Peyer's patch (tissue), 4 donors: ENCODE results near the gene LSM12. TPM values are rescaled to one million over a fixed set of nuclear protein-coding genes. Genes with fewer than 3 reads are reported as not detected.
A peak's percentile ranks its signal among the peaks of the same experiment; 100 is the strongest.

Experiments
- DNase-seq, 3 donors: peaks; one replicate each; pipeline ENCODE4 v3.0.0-alpha.2; 2017 to 2019
- H3K27ac ChIP-seq, 4 donors: fragments of 200-600 bp; sonication (generic); one replicate each; pipeline ENCODE4 v1.5.1; 2016 to 2019
- H3K27me3 ChIP-seq, 2 donors: fragments of 200-600 bp; sonication (generic); one replicate each; pipeline ENCODE4 v1.5.1; 2019
- H3K36me3 ChIP-seq, 3 donors: fragments of 200-600 bp; sonication (generic); one replicate each; pipeline ENCODE4 v1.5.1; 2016 to 2019
- H3K4me1 ChIP-seq, 4 donors: fragments of 200-600 bp; sonication (generic); one replicate each; pipeline ENCODE4 v1.5.1; 2016 to 2019
- H3K4me3 ChIP-seq, 4 donors: fragments of 200-600 bp; sonication (generic); 1 replicate in 3 of 4; 2 replicates in 1 of 4; pipeline ENCODE4 v1.5.1; 2016 to 2019; ENCODE audit warnings: mild to moderate bottlenecking in 1 of 4
- H3K9me3 ChIP-seq, 4 donors: fragments of 200-600 bp; sonication (generic); one replicate each; pipeline ENCODE4 v1.5.1; 2016 to 2019; ENCODE audit warnings: mild to moderate bottlenecking in 1 of 4
- POLR2A ChIP-seq, 2 donors: fragments of 450-650 bp; IDR thresholded peaks; one replicate each; pipeline ENCODE4 v1.5.1; 2017; ENCODE audit warnings: antibody characterized with exemption in 2 of 2, mild to moderate bottlenecking in 2 of 2, moderate library complexity in 2 of 2
- total RNA-seq, 4 donors: library from RNA; depleted of rRNA; stranded (reverse); fragments of >200 nt; gene quantifications; one replicate each; pipeline ENCODE4 v1.1.0, GENCODE V29; 2016
- TF ChIP-seq, protein P1 (sequence below), 6 experiments: fragments of 450-650 bp in 4 of 6; fragments of 200-600 bp in 2 of 6; sonication (generic) in 1 of 6; IDR thresholded peaks; one replicate each; pipeline ENCODE4 v1.5.1; 2017 to 2019; ENCODE audit warnings: antibody characterized with exemption in 6 of 6, mild to moderate bottlenecking in 3 of 6, moderate library complexity in 1 of 6

Gene LSM12
- total RNA-seq, 4 donors from 2014 or later, result 10.7 to 28.4 (median 26.1) TPM

DNA sequence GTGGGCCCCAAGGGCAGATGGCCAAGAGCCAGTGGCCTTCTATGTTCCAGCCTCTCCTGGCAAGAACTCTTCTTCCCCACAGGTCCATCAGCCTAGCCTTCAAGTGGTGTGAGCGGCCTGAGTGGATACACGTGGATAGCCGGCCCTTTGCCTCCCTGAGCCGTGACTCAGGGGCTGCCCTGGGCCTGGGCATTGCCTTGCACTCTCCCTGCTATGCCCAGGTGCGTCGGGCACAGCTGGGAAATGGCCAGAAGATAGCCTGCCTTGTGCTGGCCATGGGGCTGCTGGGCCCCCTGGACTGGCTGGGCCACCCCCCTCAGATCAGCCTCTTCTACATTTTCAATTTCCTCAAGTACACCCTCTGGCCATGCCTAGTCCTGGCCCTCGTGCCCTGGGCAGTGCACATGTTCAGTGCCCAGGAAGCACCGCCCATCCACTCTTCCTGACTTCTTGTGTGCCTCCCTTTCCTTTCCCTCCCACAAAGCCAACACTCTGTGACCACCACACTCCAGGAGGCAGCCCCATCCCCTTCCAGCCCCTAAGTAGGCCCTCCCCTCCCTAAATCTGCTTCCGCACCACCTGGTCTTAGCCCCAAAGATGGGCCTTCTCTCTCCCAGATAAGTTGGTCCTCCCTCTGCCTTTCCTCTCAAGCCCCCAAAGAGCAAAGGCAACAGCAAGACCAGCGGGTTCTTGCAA lies 9.3 kb upstream of the LSM12 start:
- no peak for DNase-seq
- no peaks in the 10 kb centered on the region for H3K9me3 ChIP-seq
- H3K27ac ChIP-seq, result no peak overlapping the region
- H3K27me3 ChIP-seq, result no peaks in the 10 kb centered on the region
- peaks cover 0 to 55% (median 0%) of the 10 kb centered on the region in 3 donors for H3K36me3 ChIP-seq
- no peak for TF ChIP-seq POLR2A (IDR thresholded peaks at IDR 0.05)
- TF ChIP-seq, protein P1, sequence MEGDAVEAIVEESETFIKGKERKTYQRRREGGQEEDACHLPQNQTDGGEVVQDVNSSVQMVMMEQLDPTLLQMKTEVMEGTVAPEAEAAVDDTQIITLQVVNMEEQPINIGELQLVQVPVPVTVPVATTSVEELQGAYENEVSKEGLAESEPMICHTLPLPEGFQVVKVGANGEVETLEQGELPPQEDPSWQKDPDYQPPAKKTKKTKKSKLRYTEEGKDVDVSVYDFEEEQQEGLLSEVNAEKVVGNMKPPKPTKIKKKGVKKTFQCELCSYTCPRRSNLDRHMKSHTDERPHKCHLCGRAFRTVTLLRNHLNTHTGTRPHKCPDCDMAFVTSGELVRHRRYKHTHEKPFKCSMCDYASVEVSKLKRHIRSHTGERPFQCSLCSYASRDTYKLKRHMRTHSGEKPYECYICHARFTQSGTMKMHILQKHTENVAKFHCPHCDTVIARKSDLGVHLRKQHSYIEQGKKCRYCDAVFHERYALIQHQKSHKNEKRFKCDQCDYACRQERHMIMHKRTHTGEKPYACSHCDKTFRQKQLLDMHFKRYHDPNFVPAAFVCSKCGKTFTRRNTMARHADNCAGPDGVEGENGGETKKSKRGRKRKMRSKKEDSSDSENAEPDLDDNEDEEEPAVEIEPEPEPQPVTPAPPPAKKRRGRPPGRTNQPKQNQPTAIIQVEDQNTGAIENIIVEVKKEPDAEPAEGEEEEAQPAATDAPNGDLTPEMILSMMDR (IDR thresholded peaks at IDR 0.05), result no peak
- no peak overlapping the region for H3K4me3 ChIP-seq
- peaks cover 0 to 11% (median 8%) of the 10 kb centered on the region in 4 donors for H3K4me1 ChIP-seq

DNA sequence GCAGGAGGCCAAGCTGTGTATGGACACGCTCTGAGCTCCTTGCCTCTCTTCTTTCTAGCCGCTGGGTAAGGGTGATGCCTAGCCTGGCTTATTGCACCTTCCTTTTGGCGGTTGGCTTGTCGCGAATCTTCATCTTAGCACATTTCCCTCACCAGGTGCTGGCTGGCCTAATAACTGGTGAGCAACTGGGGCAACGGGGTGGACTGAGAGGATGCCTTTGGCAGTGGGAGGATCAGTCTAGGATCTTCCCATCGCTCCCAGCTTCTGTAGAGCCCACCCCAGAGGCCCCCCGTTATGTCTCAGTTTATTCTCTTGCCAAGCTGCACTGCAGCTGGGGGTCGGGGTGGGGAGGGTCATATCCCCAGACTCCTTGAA lies 8.4 kb upstream of the LSM12 start:
- peaks cover 0 to 55% (median 0%) of the 10 kb centered on the region in 3 donors for H3K36me3 ChIP-seq
- H3K27me3 ChIP-seq, result no peaks in the 10 kb centered on the region
- TF ChIP-seq, protein P1 (IDR thresholded peaks at IDR 0.05), result no peak
- no peak for TF ChIP-seq POLR2A (IDR thresholded peaks at IDR 0.05)
- H3K9me3 ChIP-seq, result no peaks in the 10 kb centered on the region
- no peak for DNase-seq
- no peak overlapping the region for H3K4me3 ChIP-seq
- H3K27ac ChIP-seq, result no peak overlapping the region
- H3K4me1 ChIP-seq, result peaks cover 0 to 13% (median 9%) of the 10 kb centered on the region in 4 donors

DNA sequence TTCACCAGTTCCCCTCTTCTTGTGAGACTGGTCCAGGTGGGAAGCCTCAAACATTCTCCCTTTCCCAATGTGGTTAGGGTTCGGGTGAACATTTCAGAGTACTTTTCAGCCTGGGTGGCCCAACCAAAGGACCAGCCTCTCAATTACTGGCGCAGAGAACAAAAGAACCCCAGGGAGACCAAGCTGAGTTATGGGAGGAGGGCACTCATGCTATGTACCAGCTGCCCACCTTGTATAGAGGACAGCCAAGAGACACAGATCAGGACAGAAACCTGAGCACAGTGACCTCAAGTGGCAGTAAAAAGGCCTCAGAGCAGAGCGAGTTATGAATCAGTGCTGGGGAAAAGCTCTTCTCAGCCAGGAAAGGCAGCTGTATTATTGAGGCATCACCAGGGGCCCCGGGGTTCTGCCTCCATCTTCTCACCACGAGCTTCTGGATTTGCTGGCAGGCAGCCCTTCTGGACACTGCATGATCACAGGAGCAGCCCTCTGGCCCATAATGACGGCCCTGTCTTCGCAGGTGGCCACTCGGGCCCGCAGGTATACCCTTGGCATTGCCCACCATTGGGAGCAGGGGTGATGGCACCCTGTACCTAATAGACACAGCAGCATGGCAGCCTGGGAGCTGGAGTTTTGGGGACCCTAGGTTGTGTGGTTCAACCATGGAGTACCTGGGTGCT lies 7.9 kb upstream of the LSM12 start:
- peaks cover 0 to 54% (median 0%) of the 10 kb centered on the region in 3 donors for H3K36me3 ChIP-seq

DNA sequence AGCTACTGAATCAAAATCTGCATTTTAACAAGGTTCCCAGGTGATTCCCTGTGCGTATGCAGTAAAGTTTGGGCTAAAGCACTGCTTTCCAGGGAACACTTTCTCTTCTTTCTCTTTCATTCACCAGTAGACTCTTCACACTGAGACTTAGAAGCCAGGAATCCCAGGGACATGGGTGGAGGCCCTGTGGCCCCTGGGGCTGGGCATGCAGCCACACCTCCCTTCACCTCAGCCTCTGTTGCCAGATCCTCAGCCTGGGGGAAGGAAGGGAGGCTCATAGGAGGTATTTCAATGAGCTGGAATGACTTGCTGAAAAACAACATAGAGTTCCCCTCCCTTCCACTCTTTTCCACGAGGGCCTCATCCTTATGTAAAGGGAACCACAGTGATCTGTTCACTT lies 5.3 kb upstream of the LSM12 start:
- H3K9me3 ChIP-seq, result no peaks in the 10 kb centered on the region
- H3K4me1 ChIP-seq, result peaks cover 3 to 24% (median 12%) of the 10 kb centered on the region in 4 donors
- H3K36me3 ChIP-seq, result peaks cover 0 to 28% (median 0%) of the 10 kb centered on the region in 3 donors
- H3K4me3 ChIP-seq, result peak overlapping the region in 2 of 4 donors; percentile 73 to 77
- TF ChIP-seq POLR2A (IDR thresholded peaks at IDR 0.05), result no peak
- TF ChIP-seq, protein P1 (IDR thresholded peaks at IDR 0.05), result no peak
- DNase-seq, result no peak
- H3K27ac ChIP-seq, result peak overlapping the region in 2 of 4 donors; percentile 84 to 91
- no peaks in the 10 kb centered on the region for H3K27me3 ChIP-seq

More for the DNA sequence above, 7.9 kb upstream of the LSM12 start:
- no peak overlapping the region for H3K4me3 ChIP-seq
- peaks cover 0 to 14% (median 9%) of the 10 kb centered on the region in 4 donors for H3K4me1 ChIP-seq
- no peak overlapping the region for H3K27ac ChIP-seq
- H3K27me3 ChIP-seq, result no peaks in the 10 kb centered on the region
- no peak for DNase-seq
- no peaks in the 10 kb centered on the region for H3K9me3 ChIP-seq
- TF ChIP-seq, protein P1 (IDR thresholded peaks at IDR 0.05), result no peak
- TF ChIP-seq POLR2A (IDR thresholded peaks at IDR 0.05), result no peak

DNA sequence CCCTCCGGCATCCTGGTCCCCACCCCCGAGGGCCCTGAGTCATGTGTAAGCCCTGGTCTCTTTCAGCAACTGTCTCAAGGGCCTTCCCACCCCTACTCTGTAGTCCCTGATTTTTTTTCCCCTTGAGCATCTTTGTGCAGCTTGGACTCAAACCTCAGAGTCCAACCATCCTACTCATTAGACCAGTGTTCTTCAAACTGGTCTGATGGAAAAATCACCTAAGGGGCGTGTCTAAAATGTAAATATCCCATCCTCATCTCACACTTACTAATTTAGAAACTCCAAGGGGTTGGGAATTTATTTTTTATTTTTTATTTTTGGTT lies 4.7 kb upstream of the LSM12 start:
- Histone ChIP-seq H3K36me3 (peaks cover 0 to 22% (median 0%) of the 10 kb centered on the region in 3 donors), H3K27ac (peak overlapping the region; percentile 81 to 91 (median 84)), H3K9me3 (no peaks in the 10 kb centered on the region), H3K4me3 (peak overlapping the region; percentile 73 to 83 (median 77)), H3K4me1 (peaks cover 3 to 25% (median 12%) of the 10 kb centered on the region in 4 donors), H3K27me3 (no peaks in the 10 kb centered on the region)
- TF ChIP-seq, protein P1 (IDR thresholded peaks at IDR 0.05), result no peak
- TF ChIP-seq POLR2A (IDR thresholded peaks at IDR 0.05), result no peak
- peak in 1 of 3 donors; percentile 51 for DNase-seq
